OCI-LY3 (cell line): ENCODE measurements around the gene CASP12.

ENCODE experiments used
- EZH2phosphoT487 ChIP-seq: fragments of 200-600 bp; shearing (Covaris generic); IDR thresholded peaks from 2 replicates; pipeline ENCODE4 v1.6.1; 2018; ENCODE audit warnings: antibody characterized with exemption, mixed run types, low read depth
- TF ChIP-seq, protein P1 (sequence below): fragments of 200-600, 300-600 bp; sonication (generic); IDR thresholded peaks from 2 replicates; pipeline ENCODE4 v1.5.1; 2014; ENCODE audit warnings: antibody characterized with exemption, low read length, low read depth

DNA sequence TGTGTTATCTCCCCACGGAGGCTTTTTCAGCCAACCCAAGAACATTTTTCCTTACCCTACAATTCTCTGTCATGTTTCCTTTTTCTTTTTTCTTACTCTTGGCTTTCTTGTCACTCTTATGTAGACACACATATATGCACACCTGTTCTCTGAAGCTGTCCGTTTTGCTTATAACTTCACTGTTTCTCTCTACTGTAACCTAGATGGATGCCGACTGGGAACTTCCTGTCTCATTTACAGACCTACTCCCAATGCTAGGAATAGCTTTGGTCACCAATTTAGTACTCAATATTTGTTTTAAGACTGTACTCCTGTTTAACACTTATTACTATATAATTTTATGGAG lies 9.9 kb upstream of the CASP12 start:
- TF ChIP-seq, protein P1, sequence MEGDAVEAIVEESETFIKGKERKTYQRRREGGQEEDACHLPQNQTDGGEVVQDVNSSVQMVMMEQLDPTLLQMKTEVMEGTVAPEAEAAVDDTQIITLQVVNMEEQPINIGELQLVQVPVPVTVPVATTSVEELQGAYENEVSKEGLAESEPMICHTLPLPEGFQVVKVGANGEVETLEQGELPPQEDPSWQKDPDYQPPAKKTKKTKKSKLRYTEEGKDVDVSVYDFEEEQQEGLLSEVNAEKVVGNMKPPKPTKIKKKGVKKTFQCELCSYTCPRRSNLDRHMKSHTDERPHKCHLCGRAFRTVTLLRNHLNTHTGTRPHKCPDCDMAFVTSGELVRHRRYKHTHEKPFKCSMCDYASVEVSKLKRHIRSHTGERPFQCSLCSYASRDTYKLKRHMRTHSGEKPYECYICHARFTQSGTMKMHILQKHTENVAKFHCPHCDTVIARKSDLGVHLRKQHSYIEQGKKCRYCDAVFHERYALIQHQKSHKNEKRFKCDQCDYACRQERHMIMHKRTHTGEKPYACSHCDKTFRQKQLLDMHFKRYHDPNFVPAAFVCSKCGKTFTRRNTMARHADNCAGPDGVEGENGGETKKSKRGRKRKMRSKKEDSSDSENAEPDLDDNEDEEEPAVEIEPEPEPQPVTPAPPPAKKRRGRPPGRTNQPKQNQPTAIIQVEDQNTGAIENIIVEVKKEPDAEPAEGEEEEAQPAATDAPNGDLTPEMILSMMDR = no peak
- no peak for TF ChIP-seq EZH2phosphoT487
